ENCODE results near the gene ZNF396.

DNA sequence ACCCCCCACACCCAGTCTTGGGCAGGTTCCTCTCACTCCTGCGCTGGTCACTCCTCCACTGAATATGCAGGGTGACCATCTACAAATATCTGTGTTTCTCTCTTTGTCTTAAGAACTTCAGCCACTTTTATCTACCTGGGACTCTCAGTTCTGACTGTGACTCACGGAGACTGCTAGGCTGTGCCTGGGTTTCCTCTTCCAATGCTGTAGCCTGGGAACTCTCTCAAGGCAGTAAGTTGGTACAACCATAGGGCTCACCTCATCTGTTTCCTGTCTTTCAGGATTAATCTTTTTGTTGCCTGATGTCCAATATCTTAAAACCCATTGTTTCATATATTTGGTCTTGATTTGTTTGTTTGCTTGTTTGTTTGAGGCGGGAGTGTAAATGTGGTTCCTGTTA, 47.2 kb upstream of the ZNF396 start:
- no peak for TF ChIP-seq EZH2 (IDR thresholded peaks at IDR 0.05; ENCODE audit: low read depth, unreplicated experiment)
- TF ChIP-seq, protein P1, sequence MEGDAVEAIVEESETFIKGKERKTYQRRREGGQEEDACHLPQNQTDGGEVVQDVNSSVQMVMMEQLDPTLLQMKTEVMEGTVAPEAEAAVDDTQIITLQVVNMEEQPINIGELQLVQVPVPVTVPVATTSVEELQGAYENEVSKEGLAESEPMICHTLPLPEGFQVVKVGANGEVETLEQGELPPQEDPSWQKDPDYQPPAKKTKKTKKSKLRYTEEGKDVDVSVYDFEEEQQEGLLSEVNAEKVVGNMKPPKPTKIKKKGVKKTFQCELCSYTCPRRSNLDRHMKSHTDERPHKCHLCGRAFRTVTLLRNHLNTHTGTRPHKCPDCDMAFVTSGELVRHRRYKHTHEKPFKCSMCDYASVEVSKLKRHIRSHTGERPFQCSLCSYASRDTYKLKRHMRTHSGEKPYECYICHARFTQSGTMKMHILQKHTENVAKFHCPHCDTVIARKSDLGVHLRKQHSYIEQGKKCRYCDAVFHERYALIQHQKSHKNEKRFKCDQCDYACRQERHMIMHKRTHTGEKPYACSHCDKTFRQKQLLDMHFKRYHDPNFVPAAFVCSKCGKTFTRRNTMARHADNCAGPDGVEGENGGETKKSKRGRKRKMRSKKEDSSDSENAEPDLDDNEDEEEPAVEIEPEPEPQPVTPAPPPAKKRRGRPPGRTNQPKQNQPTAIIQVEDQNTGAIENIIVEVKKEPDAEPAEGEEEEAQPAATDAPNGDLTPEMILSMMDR (conservative IDR thresholded peaks at IDR 0.05; ENCODE audit: low read depth in 2 of 2), result no peak
- TF ChIP-seq EZH2phosphoT487 (IDR thresholded peaks at IDR 0.05; ENCODE audit: unreplicated experiment), result no peak
- no peak for TF ChIP-seq POLR2AphosphoS5 (IDR thresholded peaks at IDR 0.05; ENCODE audit: low read depth)
- no peak for TF ChIP-seq CREB1 (CRISPR knock-in tag; IDR thresholded peaks at IDR 0.05; ENCODE audit: low read depth)
- TF ChIP-seq, protein P2, sequence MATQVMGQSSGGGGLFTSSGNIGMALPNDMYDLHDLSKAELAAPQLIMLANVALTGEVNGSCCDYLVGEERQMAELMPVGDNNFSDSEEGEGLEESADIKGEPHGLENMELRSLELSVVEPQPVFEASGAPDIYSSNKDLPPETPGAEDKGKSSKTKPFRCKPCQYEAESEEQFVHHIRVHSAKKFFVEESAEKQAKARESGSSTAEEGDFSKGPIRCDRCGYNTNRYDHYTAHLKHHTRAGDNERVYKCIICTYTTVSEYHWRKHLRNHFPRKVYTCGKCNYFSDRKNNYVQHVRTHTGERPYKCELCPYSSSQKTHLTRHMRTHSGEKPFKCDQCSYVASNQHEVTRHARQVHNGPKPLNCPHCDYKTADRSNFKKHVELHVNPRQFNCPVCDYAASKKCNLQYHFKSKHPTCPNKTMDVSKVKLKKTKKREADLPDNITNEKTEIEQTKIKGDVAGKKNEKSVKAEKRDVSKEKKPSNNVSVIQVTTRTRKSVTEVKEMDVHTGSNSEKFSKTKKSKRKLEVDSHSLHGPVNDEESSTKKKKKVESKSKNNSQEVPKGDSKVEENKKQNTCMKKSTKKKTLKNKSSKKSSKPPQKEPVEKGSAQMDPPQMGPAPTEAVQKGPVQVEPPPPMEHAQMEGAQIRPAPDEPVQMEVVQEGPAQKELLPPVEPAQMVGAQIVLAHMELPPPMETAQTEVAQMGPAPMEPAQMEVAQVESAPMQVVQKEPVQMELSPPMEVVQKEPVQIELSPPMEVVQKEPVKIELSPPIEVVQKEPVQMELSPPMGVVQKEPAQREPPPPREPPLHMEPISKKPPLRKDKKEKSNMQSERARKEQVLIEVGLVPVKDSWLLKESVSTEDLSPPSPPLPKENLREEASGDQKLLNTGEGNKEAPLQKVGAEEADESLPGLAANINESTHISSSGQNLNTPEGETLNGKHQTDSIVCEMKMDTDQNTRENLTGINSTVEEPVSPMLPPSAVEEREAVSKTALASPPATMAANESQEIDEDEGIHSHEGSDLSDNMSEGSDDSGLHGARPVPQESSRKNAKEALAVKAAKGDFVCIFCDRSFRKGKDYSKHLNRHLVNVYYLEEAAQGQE (IDR thresholded peaks at IDR 0.05; ENCODE audit: unreplicated experiment), result no peak
- TF ChIP-seq, protein P3, sequence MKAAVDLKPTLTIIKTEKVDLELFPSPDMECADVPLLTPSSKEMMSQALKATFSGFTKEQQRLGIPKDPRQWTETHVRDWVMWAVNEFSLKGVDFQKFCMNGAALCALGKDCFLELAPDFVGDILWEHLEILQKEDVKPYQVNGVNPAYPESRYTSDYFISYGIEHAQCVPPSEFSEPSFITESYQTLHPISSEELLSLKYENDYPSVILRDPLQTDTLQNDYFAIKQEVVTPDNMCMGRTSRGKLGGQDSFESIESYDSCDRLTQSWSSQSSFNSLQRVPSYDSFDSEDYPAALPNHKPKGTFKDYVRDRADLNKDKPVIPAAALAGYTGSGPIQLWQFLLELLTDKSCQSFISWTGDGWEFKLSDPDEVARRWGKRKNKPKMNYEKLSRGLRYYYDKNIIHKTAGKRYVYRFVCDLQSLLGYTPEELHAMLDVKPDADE (IDR thresholded peaks at IDR 0.05), result no peak
- TF ChIP-seq JUNB (IDR thresholded peaks at IDR 0.05; ENCODE audit: unreplicated experiment), result no peak
- TF ChIP-seq STAT1 (IDR thresholded peaks at IDR 0.05; ENCODE audit: unreplicated experiment), result no peak
- TF ChIP-seq ZNF114 (CRISPR knock-in tag; IDR thresholded peaks at IDR 0.05), result no peak
- no peak for TF ChIP-seq ZNF331 (CRISPR knock-in tag; IDR thresholded peaks at IDR 0.05; ENCODE audit: low read depth)

Data from GM23338 (cell line).